MM.1S (cell line): ENCODE measurements around the gene GFOD1.

ENCODE experiments used
- DNase-seq: peaks from one replicate; pipeline ENCODE4 v3.0.0-alpha.2; 2015
- H2AFZ ChIP-seq: fragments of 300-600 bp; sonication (generic); 2 replicates; pipeline ENCODE4 v1.6.0; 2016; ENCODE audit warnings: antibody characterized with exemption, low read length
- H3F3A ChIP-seq: fragments of 300-600 bp; sonication (generic); 2 replicates; pipeline ENCODE4 v1.6.1; 2016; ENCODE audit warnings: mild to moderate bottlenecking, antibody characterized with exemption, low read length, moderate library complexity, mixed read lengths; ENCODE audit not compliant: insufficient read depth
- H3K27ac ChIP-seq: fragments of 300-600 bp; sonication (generic); 2 replicates; pipeline ENCODE4 v1.5.1; 2016; ENCODE audit warnings: mild to moderate bottlenecking, low read length
- H3K27me3 ChIP-seq: fragments of 300-600 bp; sonication (generic); replicated peaks from 2 replicates; pipeline ENCODE4 v1.6.0; 2016; ENCODE audit warnings: low read length; ENCODE audit not compliant: insufficient read depth
- H3K36me3 ChIP-seq: fragments of 300-600 bp; sonication (generic); replicated peaks from 2 replicates; pipeline ENCODE4 v1.6.1; 2016; ENCODE audit warnings: mild to moderate bottlenecking, low read length, mixed read lengths; ENCODE audit not compliant: insufficient read depth
- H3K4me1 ChIP-seq: fragments of 300-600 bp; sonication (generic); 2 replicates; pipeline ENCODE4 v1.6.1; 2016; ENCODE audit warnings: low read length, mixed read lengths
- H3K4me2 ChIP-seq: fragments of 300-600 bp; sonication (generic); 2 replicates; pipeline ENCODE4 v1.6.0; 2016; ENCODE audit warnings: low read depth, low read length
- H3K4me3 ChIP-seq: fragments of 300-600 bp; sonication (generic); 2 replicates; pipeline ENCODE4 v1.5.1; 2016; ENCODE audit warnings: low read length, mixed read lengths
- H3K79me2 ChIP-seq: fragments of 300-600 bp; sonication (generic); 2 replicates; pipeline ENCODE4 v1.6.1; 2016; ENCODE audit warnings: mixed run types, low read length, mixed read lengths
- H3K9ac ChIP-seq: fragments of 300-600 bp; sonication (generic); 2 replicates; pipeline ENCODE4 v1.6.1; 2016; ENCODE audit warnings: low read length, mixed read lengths
- H3K9me2 ChIP-seq: fragments of 300-600 bp; sonication (generic); replicated peaks from 2 replicates; pipeline ENCODE4 v1.6.1; 2016; ENCODE audit warnings: mild to moderate bottlenecking, low read length, mixed read lengths; ENCODE audit not compliant: insufficient read depth
- H3K9me3 ChIP-seq: fragments of 300-600 bp; sonication (generic); replicated peaks from 2 replicates; pipeline ENCODE4 v1.6.1; 2016; ENCODE audit warnings: mild to moderate bottlenecking, low read length, mixed read lengths; ENCODE audit not compliant: insufficient read depth
- H4K20me1 ChIP-seq: fragments of 300-600 bp; sonication (generic); 2 replicates; pipeline ENCODE4 v1.6.1; 2016; ENCODE audit warnings: mild to moderate bottlenecking, low read length, moderate library complexity, mixed read lengths; ENCODE audit not compliant: insufficient read depth
- EZH2 ChIP-seq: fragments of 300-600 bp; sonication (generic); optimal IDR thresholded peaks from 2 replicates; pipeline ENCODE3; 2017; ENCODE audit warnings: low read depth, mild to moderate bottlenecking, antibody characterized with exemption, low read length, mixed read lengths
- EZH2phosphoT487 ChIP-seq: fragments of 300-600 bp; sonication (generic); IDR thresholded peaks from 2 replicates; pipeline ENCODE4 v1.6.1; 2018; ENCODE audit warnings: antibody characterized with exemption, low read length
- TF ChIP-seq, protein P1 (sequence below): fragments of 300-600 bp; sonication (generic); IDR thresholded peaks from 2 replicates; pipeline ENCODE4 v1.5.1; 2016; ENCODE audit warnings: antibody characterized with exemption, low read length, mixed read lengths

Gene GFOD1

DNA sequence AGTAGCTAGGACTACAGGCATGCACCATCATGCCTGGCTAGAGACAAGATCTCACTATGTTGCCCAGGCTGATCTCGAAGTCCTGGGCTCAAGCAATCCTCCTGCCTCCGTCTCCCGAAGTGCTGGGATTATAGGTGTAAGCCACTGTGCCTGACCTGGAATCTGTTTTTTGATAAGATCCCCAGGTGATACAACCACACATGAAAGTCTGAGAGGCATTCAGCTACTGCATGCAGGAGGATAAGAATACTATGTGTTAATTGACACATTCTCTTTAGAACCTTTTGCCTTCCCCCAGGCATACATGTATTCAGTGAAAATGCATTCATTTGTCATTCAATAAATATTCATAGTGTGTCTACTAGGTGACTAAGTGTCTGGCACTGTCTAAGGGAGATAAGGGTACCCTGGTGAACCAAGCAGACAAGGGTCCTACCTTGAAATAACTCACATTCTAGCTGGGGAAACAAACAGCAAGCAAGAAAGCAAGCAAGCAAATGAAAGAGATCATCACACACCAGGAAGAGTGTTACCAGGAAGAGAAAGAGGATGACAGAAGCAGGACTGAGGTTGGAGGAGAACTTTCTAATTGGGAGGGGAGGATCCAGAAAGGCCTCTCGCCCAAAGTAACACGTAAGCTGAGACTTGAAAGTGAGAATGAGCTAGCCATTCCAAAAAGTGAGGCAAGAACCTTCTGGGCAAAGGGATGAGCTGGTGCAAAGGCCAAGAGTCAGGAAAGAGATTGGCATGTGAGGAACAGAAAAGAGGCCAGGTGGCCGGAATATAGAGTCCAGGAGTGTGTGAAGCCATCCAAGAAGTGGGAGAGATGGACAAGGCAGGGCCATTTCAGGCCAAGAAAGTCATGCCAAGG lies 6.5 kb downstream of the GFOD1 start:
- Histone ChIP-seq H3K9me3 (no peaks in the 10 kb centered on the region), H4K20me1 (no peaks in the 10 kb centered on the region), H2AFZ (no peak overlapping the region), H3K4me2 (no peak overlapping the region), H3F3A (no peaks in the 10 kb centered on the region), H3K27me3 (no peaks in the 10 kb centered on the region), H3K9ac (no peak overlapping the region), H3K36me3 (no peaks in the 10 kb centered on the region), H3K79me2 (no peaks in the 10 kb centered on the region), H3K4me1 (peaks cover 5% of the 10 kb centered on the region), H3K9me2 (no peaks in the 10 kb centered on the region), H3K27ac (no peak overlapping the region), H3K4me3 (no peak overlapping the region)
- DNase-seq, result no peak
- TF ChIP-seq EZH2phosphoT487 (no peak), EZH2 (no peak)
- TF ChIP-seq, protein P1, sequence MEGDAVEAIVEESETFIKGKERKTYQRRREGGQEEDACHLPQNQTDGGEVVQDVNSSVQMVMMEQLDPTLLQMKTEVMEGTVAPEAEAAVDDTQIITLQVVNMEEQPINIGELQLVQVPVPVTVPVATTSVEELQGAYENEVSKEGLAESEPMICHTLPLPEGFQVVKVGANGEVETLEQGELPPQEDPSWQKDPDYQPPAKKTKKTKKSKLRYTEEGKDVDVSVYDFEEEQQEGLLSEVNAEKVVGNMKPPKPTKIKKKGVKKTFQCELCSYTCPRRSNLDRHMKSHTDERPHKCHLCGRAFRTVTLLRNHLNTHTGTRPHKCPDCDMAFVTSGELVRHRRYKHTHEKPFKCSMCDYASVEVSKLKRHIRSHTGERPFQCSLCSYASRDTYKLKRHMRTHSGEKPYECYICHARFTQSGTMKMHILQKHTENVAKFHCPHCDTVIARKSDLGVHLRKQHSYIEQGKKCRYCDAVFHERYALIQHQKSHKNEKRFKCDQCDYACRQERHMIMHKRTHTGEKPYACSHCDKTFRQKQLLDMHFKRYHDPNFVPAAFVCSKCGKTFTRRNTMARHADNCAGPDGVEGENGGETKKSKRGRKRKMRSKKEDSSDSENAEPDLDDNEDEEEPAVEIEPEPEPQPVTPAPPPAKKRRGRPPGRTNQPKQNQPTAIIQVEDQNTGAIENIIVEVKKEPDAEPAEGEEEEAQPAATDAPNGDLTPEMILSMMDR, result no peak

DNA sequence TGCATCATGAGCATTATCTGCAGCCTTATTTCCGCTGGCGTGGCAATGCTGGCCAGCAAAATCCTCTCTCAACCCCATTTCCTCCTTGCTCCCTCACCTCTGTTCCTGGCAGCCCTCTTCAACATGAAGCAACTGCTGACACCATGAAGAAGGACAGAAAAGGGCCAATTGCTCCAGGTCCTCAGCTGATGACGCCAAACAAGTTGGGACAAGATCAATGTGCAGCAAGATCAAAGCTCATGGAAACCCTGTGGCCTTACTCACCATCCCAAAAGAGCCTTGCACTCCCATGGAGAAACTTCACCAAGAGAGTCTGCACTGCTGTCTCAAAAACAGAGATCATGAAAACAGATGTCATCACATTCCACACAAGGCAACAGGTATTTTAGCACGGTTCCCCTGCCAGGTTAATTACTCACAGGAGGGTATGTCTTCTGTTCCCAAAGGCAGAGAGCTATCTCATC lies 7.4 kb downstream of the GFOD1 start:
- DNase-seq, result no peak
- Histone ChIP-seq H3K36me3 (no peaks in the 10 kb centered on the region), H4K20me1 (no peaks in the 10 kb centered on the region), H3F3A (no peaks in the 10 kb centered on the region), H3K4me2 (no peak overlapping the region), H3K9me3 (no peaks in the 10 kb centered on the region), H3K79me2 (no peaks in the 10 kb centered on the region), H3K9ac (no peak overlapping the region), H3K9me2 (no peaks in the 10 kb centered on the region), H3K27me3 (no peaks in the 10 kb centered on the region), H3K27ac (no peak overlapping the region), H3K4me1 (no peaks in the 10 kb centered on the region), H2AFZ (no peak overlapping the region), H3K4me3 (no peak overlapping the region)
- no peak for TF ChIP-seq EZH2
- TF ChIP-seq, protein P1, result no peak
- no peak for TF ChIP-seq EZH2phosphoT487

DNA sequence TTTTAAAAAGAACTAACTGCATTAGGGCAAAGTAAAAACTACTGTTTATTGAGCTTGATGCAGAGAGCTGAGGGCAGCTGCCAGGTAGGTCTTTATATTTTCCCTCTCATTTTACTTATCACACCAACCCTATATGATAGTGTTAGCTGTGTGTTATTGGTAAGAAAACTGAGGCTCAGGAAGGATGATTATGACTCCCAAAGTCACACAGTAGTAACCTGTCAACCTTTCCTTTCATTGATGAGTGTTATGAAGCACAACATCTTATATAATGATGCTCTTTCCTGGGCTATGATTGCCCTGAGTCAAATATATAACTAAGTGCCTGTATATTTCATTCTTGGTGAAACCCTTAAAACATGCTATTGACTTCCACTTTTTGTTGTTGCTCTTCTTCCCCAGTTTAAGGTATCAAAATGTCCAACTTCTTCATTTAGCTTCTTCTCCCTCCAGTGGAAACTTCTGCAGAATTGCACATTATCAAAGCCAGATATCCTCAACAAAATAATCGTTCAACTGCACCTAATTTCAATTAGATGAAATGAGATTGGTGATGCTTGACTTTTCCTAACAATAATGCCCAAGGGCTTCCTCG lies 8.1 kb downstream of the GFOD1 start:
- Histone ChIP-seq H3K4me3 (no peak overlapping the region), H2AFZ (no peak overlapping the region), H3K27me3 (no peaks in the 10 kb centered on the region), H3K79me2 (no peaks in the 10 kb centered on the region), H3K4me1 (no peaks in the 10 kb centered on the region), H3K4me2 (no peak overlapping the region), H3K9ac (no peak overlapping the region), H3K27ac (no peak overlapping the region), H3K9me2 (no peaks in the 10 kb centered on the region), H4K20me1 (no peaks in the 10 kb centered on the region), H3K36me3 (no peaks in the 10 kb centered on the region), H3K9me3 (no peaks in the 10 kb centered on the region), H3F3A (no peaks in the 10 kb centered on the region)
- TF ChIP-seq EZH2, result no peak
- no peak for DNase-seq

DNA sequence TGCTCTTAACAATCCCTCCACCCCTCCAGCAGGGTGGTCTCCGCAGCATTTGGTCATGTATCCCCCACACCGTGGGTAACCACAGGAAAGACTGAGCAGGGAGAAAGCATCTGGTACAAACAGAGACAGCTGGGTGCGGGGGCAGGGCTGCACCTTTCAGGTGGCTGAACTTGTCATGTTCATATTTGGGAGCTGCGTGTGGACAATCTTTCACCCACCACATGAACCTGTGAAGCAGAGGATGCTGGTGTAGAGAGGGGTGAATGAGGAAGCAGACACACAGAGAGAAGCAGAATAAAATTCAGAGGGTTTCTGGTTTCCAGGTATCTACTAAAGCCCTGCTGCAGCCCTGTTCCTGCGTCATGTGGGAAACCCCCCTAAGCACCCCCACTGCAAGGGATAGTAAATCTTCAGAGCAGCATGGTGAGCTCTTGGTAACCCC lies 8.9 kb downstream of the GFOD1 start:
- Histone ChIP-seq H3K79me2 (no peaks in the 10 kb centered on the region), H3K4me2 (no peak overlapping the region), H3K9me3 (no peaks in the 10 kb centered on the region), H3K4me1 (no peaks in the 10 kb centered on the region), H3K9me2 (no peaks in the 10 kb centered on the region), H4K20me1 (no peaks in the 10 kb centered on the region), H3K4me3 (no peak overlapping the region), H3K27me3 (no peaks in the 10 kb centered on the region), H3K36me3 (no peaks in the 10 kb centered on the region), H2AFZ (no peak overlapping the region), H3K9ac (no peak overlapping the region), H3K27ac (no peak overlapping the region), H3F3A (no peaks in the 10 kb centered on the region)
- TF ChIP-seq, protein P1, result no peak
- no peak for DNase-seq
